Activated CD8-positive, alpha-beta memory T cell treated with anti-CD3 and anti-CD28 coated beads for 36 hours (primary cell): ENCODE results near the gene ZNF784. TPM values are rescaled to one million over a fixed set of nuclear protein-coding genes. Genes with fewer than 3 reads are reported as not detected.

Source experiments
- total RNA-seq, 2 experiments: library from RNA; stranded (reverse); gene quantifications; one replicate each; pipeline ENCODE4 v1.2.3, GENCODE V29; 2021

Gene ZNF784
- total RNA-seq, 2 experiments from 2014 or later, result 2.8 to 3.0 TPM

Other genes starting within 250 kb of the ZNF784 start
- gene TMEM190, start 247.7 kb downstream of the ZNF784 start, total RNA-seq, result not detected
- gene TMEM238, start 240.3 kb downstream of the ZNF784 start, total RNA-seq, result 10 to 100 TPM; 11.3 to 12.1 TPM
- 1,000 to 10,000 TPM; 2,223 to 2,277 TPM for gene RPL28, start 238.6 kb downstream of the ZNF784 start, total RNA-seq
- 100 to 1,000 TPM; 296 to 311 TPM for gene UBE2S, start 216.8 kb downstream of the ZNF784 start, total RNA-seq
- not detected for gene SHISA7, start 181.3 kb downstream of the ZNF784 start, total RNA-seq
- gene ISOC2, start 162.9 kb downstream of the ZNF784 start, total RNA-seq, result 10 to 100 TPM; 34.4 to 36.6 TPM
- not detected for gene C19orf85, start 159.8 kb downstream of the ZNF784 start, total RNA-seq
- 1 to 10 TPM; 6.4 to 7.4 TPM for gene ZNF628, start 147.9 kb downstream of the ZNF784 start, total RNA-seq
- gene NAT14, start 139.4 kb downstream of the ZNF784 start, total RNA-seq, result 10 to 100 TPM; 32.7 to 33.1 TPM
- gene SSC5D, start 136.1 kb downstream of the ZNF784 start, total RNA-seq, result under 1 TPM; 0.63 to 0.99 TPM
- gene SBK2, start 87.4 kb downstream of the ZNF784 start, total RNA-seq, result not detected
- gene SBK3, start 79.0 kb downstream of the ZNF784 start, total RNA-seq, result not detected
- gene ZNF579, start 43.7 kb downstream of the ZNF784 start, total RNA-seq, result 1 to 10 TPM; 6.9 to 7.5 TPM
- gene FIZ1, start 25.0 kb downstream of the ZNF784 start, total RNA-seq, result 10 to 100 TPM; 17.4 to 17.8 TPM
- 10 to 100 TPM; 11.9 to 13.2 TPM for gene ZNF524, start 24.3 kb downstream of the ZNF784 start, total RNA-seq
- 10 to 100 TPM; 11.8 to 12.0 TPM for gene ZNF865, start 18.9 kb downstream of the ZNF784 start, total RNA-seq
- 10 to 100 TPM; 31.3 to 32.0 TPM for gene ZNF580, start 16.4 kb upstream of the ZNF784 start, total RNA-seq
- gene ZNF581, start 19.1 kb upstream of the ZNF784 start, total RNA-seq, result 10 to 100 TPM; 32.6 to 33.6 TPM
- gene CCDC106, start 23.6 kb upstream of the ZNF784 start, total RNA-seq, result 1 to 10 TPM; 4.3 to 4.4 TPM
- 100 to 1,000 TPM; 351 to 381 TPM for gene U2AF2, start 30.5 kb upstream of the ZNF784 start, total RNA-seq
- gene EPN1, start 50.7 kb upstream of the ZNF784 start, total RNA-seq, result 10 to 100 TPM; 40.1 to 41.8 TPM
- not detected for gene NLRP9, start 113.8 kb upstream of the ZNF784 start, total RNA-seq
- not detected for gene RFPL4A, start 134.5 kb upstream of the ZNF784 start, total RNA-seq
- gene RFPL4AL1, start 144.6 kb upstream of the ZNF784 start, total RNA-seq, result not detected
- gene NLRP11, start 207.4 kb upstream of the ZNF784 start, total RNA-seq, result under 1 TPM in 1 of 2 experiments, not detected in 1; 0.06 TPM
- not detected for gene NLRP4, start 212.0 kb upstream of the ZNF784 start, total RNA-seq